ENCODE results near the gene SDK1. TPM values are rescaled to one million over a fixed set of nuclear protein-coding genes. Genes with fewer than 3 reads are reported as not detected.

The SDK1 gene, protein sequence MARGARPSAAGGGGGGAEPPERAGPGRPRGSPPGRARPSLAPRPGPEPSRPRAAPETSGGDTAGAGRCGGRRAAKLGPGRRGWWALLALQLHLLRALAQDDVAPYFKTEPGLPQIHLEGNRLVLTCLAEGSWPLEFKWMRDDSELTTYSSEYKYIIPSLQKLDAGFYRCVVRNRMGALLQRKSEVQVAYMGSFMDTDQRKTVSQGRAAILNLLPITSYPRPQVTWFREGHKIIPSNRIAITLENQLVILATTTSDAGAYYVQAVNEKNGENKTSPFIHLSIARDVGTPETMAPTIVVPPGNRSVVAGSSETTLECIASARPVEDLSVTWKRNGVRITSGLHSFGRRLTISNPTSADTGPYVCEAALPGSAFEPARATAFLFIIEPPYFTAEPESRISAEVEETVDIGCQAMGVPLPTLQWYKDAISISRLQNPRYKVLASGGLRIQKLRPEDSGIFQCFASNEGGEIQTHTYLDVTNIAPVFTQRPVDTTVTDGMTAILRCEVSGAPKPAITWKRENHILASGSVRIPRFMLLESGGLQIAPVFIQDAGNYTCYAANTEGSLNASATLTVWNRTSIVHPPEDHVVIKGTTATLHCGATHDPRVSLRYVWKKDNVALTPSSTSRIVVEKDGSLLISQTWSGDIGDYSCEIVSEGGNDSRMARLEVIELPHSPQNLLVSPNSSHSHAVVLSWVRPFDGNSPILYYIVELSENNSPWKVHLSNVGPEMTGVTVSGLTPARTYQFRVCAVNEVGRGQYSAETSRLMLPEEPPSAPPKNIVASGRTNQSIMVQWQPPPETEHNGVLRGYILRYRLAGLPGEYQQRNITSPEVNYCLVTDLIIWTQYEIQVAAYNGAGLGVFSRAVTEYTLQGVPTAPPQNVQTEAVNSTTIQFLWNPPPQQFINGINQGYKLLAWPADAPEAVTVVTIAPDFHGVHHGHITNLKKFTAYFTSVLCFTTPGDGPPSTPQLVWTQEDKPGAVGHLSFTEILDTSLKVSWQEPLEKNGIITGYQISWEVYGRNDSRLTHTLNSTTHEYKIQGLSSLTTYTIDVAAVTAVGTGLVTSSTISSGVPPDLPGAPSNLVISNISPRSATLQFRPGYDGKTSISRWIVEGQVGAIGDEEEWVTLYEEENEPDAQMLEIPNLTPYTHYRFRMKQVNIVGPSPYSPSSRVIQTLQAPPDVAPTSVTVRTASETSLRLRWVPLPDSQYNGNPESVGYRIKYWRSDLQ (N-terminal part only)
- total RNA-seq (10 to 100 TPM; 20.0 to 46.3 TPM), polyA plus RNA-seq (1 to 10 TPM; 1.9 to 4.8 TPM)
- long read RNA-seq, donor 1, partial matches to known transcripts: 23 of 123 reads
- long read RNA-seq, donor 1, other reads (novel, unspliced or antisense): 100 of 123 reads
- long read RNA-seq, donor 2, partial matches to known transcripts: 2 of 47 reads
- long read RNA-seq, donor 2, other reads (novel, unspliced or antisense): 45 of 47 reads

GRCh38 chr7:3300651-3301448 is at the start of gene SDK1:
Gene SDK1 (plus strand): TSS chr7:3301252. CDS start chr7:3301587, 335 bp downstream.
- Histone ChIP-seq H3K9me3 (ENCODE audit: control insufficient read depth, low read length) (no peaks in the 10 kb centered on the region), H3K27me3 (ENCODE audit: control insufficient read depth in 1 of 2, insufficient read depth in 2 of 2, low read length in 1 of 2) (no peaks in the 10 kb centered on the region), H3K36me3 (ENCODE audit: control insufficient read depth in 1 of 2, insufficient read depth in 2 of 2, low read length in 1 of 2) (no peaks in the 10 kb centered on the region), H3K4me1 (ENCODE audit: control insufficient read depth in 1 of 2, insufficient read depth in 2 of 2, low read length in 2 of 2) (peaks cover 4 to 5% of the 10 kb centered on the region in 2 donors), H3K27ac (ENCODE audit: low read depth in 1 of 2, low read length in 2 of 2) (peak within 1 kb of the TSS; percentile 45 to 92), H3K4me3 (ENCODE audit: low read length in 2 of 2) (peak within 1 kb of the TSS; percentile 97 to 99)
- WGBS, 2 donors: 0% methylated on average over 44 to 119 of the region's 119 CpGs
- intact Hi-C loops (cut with DNase I): loop anchor here in 1 of 2 donors (2.0 to 5.0 kb wide), 2 partner anchors 412 to 596 kb away; no protein-coding TSS in a partner anchor
- ATAC-seq (ENCODE audit: low FRiP score) (peak; percentile 95), DNase-seq (peak; percentile 95 to 98)

DNA sequence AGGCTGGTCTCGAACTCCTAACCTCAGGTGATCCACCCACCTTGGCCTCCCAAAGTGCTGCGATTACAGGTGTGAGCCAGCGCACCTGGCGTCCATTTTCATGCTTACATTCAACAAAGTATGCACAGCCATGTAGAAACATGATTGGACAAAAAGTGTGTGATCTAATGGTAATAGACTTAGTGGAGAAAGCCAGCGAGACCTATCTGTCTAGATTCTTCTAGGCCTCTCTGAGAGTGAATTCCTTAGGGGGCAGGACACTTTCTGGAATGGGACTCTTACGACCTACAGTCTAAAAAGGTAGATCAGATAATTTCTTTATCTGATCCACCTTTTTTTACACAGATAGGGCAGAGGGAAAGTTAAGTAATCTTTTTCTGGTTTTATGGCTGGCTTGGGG is 46.3 kb upstream of the SDK1 start:
- WGBS, 2 donors: 94 to 95% methylated on average over 6 of the region's 6 CpGs
- Histone ChIP-seq H3K36me3 (ENCODE audit: control insufficient read depth in 1 of 2, insufficient read depth in 2 of 2, low read length in 1 of 2) (no peaks in the 10 kb centered on the region), H3K9me3 (ENCODE audit: control insufficient read depth, low read length) (no peaks in the 10 kb centered on the region), H3K4me3 (ENCODE audit: low read length in 2 of 2) (no peak overlapping the region), H3K4me1 (ENCODE audit: control insufficient read depth in 1 of 2, insufficient read depth in 2 of 2, low read length in 2 of 2) (no peaks in the 10 kb centered on the region), H3K27me3 (ENCODE audit: control insufficient read depth in 1 of 2, insufficient read depth in 2 of 2, low read length in 1 of 2) (no peaks in the 10 kb centered on the region), H3K27ac (ENCODE audit: low read depth in 1 of 2, low read length in 2 of 2) (no peak overlapping the region)
- intact Hi-C loops (cut with DNase I): no loop called here
- ATAC-seq (ENCODE audit: low FRiP score) (no peak), DNase-seq (no peak)

- no peaks in the 10 kb centered on the region for H3K27me3 ChIP-seq (ENCODE audit: control insufficient read depth in 1 of 2, insufficient read depth in 2 of 2, low read length in 1 of 2)
- H3K36me3 ChIP-seq (ENCODE audit: control insufficient read depth in 1 of 2, insufficient read depth in 2 of 2, low read length in 1 of 2): no peaks in the 10 kb centered on the region
- H3K4me3 ChIP-seq (ENCODE audit: low read length in 2 of 2): peak overlapping the region; percentile 68 to 75
- WGBS, 2 donors: 12 to 25% methylated on average over 17 of the region's 17 CpGs
- H3K4me1 ChIP-seq (ENCODE audit: control insufficient read depth in 1 of 2, insufficient read depth in 2 of 2, low read length in 2 of 2): no peaks in the 10 kb centered on the region
- peak overlapping the region; percentile 43 to 61 for H3K27ac ChIP-seq (ENCODE audit: low read depth in 1 of 2, low read length in 2 of 2)
- DNase-seq (no peak), ATAC-seq (ENCODE audit: low FRiP score) (no peak)
- H3K9me3 ChIP-seq (ENCODE audit: control insufficient read depth, low read length): no peaks in the 10 kb centered on the region
- intact Hi-C loops (cut with DNase I): no loop called here
Observed at GRCh38 chr7:3259711-3260400, 41.2 kb upstream of the SDK1 start.

- no peak for DNase-seq
- no peaks in the 10 kb centered on the region for H3K4me1 ChIP-seq (ENCODE audit: control insufficient read depth in 1 of 2, insufficient read depth in 2 of 2, low read length in 2 of 2)
- no peaks in the 10 kb centered on the region for H3K36me3 ChIP-seq (ENCODE audit: control insufficient read depth in 1 of 2, insufficient read depth in 2 of 2, low read length in 1 of 2)
- H3K27me3 ChIP-seq (ENCODE audit: control insufficient read depth in 1 of 2, insufficient read depth in 2 of 2, low read length in 1 of 2): no peaks in the 10 kb centered on the region
- H3K4me3 ChIP-seq (ENCODE audit: low read length in 2 of 2): peak overlapping the region; percentile 68 to 75
- no peaks in the 10 kb centered on the region for H3K9me3 ChIP-seq (ENCODE audit: control insufficient read depth, low read length)
- peak overlapping the region; percentile 43 to 61 for H3K27ac ChIP-seq (ENCODE audit: low read depth in 1 of 2, low read length in 2 of 2)
- 12 to 26% methylated on average over 10 of the region's 10 CpGs for WGBS, 2 donors
- intact Hi-C loops (cut with DNase I): no loop called here
- peak; percentile 77 for ATAC-seq (ENCODE audit: low FRiP score)
Observed at GRCh38 chr7:3260401-3260715, 40.7 kb upstream of the SDK1 start.

- intact Hi-C loops (cut with DNase I): no loop called here
- ATAC-seq (ENCODE audit: low FRiP score) (no peak), DNase-seq (no peak)
- H3K27ac ChIP-seq (ENCODE audit: low read depth in 1 of 2, low read length in 2 of 2): no peak overlapping the region
- H3K4me1 ChIP-seq (ENCODE audit: control insufficient read depth in 1 of 2, insufficient read depth in 2 of 2, low read length in 2 of 2): no peaks in the 10 kb centered on the region
- H3K4me3 ChIP-seq (ENCODE audit: low read length in 2 of 2): no peak overlapping the region
- no peaks in the 10 kb centered on the region for H3K9me3 ChIP-seq (ENCODE audit: control insufficient read depth, low read length)
- H3K27me3 ChIP-seq (ENCODE audit: control insufficient read depth in 1 of 2, insufficient read depth in 2 of 2, low read length in 1 of 2): peaks cover 0 to 2% of the 10 kb centered on the region in 2 donors
- 82 to 86% methylated on average over 9 of the region's 9 CpGs for WGBS, 2 donors
- no peaks in the 10 kb centered on the region for H3K36me3 ChIP-seq (ENCODE audit: control insufficient read depth in 1 of 2, insufficient read depth in 2 of 2, low read length in 1 of 2)
Observed at GRCh38 chr7:3264693-3265339, 36.2 kb upstream of the SDK1 start.

- H3K36me3 ChIP-seq (ENCODE audit: control insufficient read depth in 1 of 2, insufficient read depth in 2 of 2, low read length in 1 of 2): no peaks in the 10 kb centered on the region
- H3K4me1 ChIP-seq (ENCODE audit: control insufficient read depth in 1 of 2, insufficient read depth in 2 of 2, low read length in 2 of 2): no peaks in the 10 kb centered on the region
- H3K9me3 ChIP-seq (ENCODE audit: control insufficient read depth, low read length): no peaks in the 10 kb centered on the region
- intact Hi-C loops (cut with DNase I): no loop called here
- no peak overlapping the region for H3K27ac ChIP-seq (ENCODE audit: low read depth in 1 of 2, low read length in 2 of 2)
- DNase-seq: no peak
- H3K27me3 ChIP-seq (ENCODE audit: control insufficient read depth in 1 of 2, insufficient read depth in 2 of 2, low read length in 1 of 2): peaks cover 0 to 2% of the 10 kb centered on the region in 2 donors
- WGBS, 2 donors: 97% methylated on average over 8 of the region's 8 CpGs
- no peak for ATAC-seq (ENCODE audit: low FRiP score)
- no peak overlapping the region for H3K4me3 ChIP-seq (ENCODE audit: low read length in 2 of 2)
Observed at GRCh38 chr7:3265388-3265787, 35.7 kb upstream of the SDK1 start.

- WGBS, 2 donors: 91 to 92% methylated on average over 4 of the region's 4 CpGs
Observed at GRCh38 chr7:3266240-3266639, 34.8 kb upstream of the SDK1 start.

More at GRCh38 chr7:3266240-3266639, 34.8 kb upstream of the SDK1 start:
- Histone ChIP-seq H3K27ac (ENCODE audit: low read depth in 1 of 2, low read length in 2 of 2) (no peak overlapping the region), H3K9me3 (ENCODE audit: control insufficient read depth, low read length) (no peaks in the 10 kb centered on the region), H3K4me3 (ENCODE audit: low read length in 2 of 2) (no peak overlapping the region), H3K27me3 (ENCODE audit: control insufficient read depth in 1 of 2, insufficient read depth in 2 of 2, low read length in 1 of 2) (peaks cover 0 to 2% of the 10 kb centered on the region in 2 donors), H3K36me3 (ENCODE audit: control insufficient read depth in 1 of 2, insufficient read depth in 2 of 2, low read length in 1 of 2) (no peaks in the 10 kb centered on the region), H3K4me1 (ENCODE audit: control insufficient read depth in 1 of 2, insufficient read depth in 2 of 2, low read length in 2 of 2) (no peaks in the 10 kb centered on the region)
- intact Hi-C loops (cut with DNase I): no loop called here
- DNase-seq: no peak
- no peak for ATAC-seq (ENCODE audit: low FRiP score)
